ENCODE data around the gene ANGPTL8. TPM values are rescaled to one million over a fixed set of nuclear protein-coding genes. Genes with fewer than 3 reads are reported as not detected.

ANGPTL8 gene, protein sequence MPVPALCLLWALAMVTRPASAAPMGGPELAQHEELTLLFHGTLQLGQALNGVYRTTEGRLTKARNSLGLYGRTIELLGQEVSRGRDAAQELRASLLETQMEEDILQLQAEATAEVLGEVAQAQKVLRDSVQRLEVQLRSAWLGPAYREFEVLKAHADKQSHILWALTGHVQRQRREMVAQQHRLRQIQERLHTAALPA
- not detected in 2 replicates for total RNA-seq (2014; rRNA removed; shearing (Covaris generic))
- not detected in 2 replicates for polyA plus RNA-seq (2015; cell fraction: cytosol; rRNA removed)
- polyA plus RNA-seq (2015; cell fraction: nucleus; rRNA removed): not detected in 2 replicates

DNA sequence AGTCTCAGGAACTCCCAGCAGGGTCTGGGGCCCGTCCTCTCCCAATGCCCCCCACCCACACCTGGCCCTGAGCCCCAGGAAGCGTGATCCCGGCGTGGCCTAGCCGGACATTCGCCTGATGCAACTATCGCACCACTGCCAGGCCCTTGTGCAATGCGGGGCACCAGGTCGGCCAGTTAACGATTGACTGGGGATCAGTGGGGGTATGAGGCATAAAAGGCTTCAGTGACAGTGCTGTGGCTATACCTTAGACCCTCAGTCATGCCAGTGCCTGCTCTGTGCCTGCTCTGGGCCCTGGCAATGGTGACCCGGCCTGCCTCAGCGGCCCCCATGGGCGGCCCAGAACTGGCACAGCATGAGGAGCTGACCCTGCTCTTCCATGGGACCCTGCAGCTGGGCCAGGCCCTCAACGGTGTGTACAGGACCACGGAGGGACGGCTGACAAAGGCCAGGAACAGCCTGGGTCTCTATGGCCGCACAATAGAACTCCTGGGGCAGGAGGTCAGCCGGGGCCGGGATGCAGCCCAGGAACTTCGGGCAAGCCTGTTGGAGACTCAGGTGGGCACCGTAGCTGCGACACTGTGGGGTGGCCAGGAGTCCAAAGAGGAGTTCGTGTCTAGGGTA lies at the start of gene ANGPTL8:
Gene ANGPTL8 (plus strand): TSS at position 243 of the 624 bp plus-strand sequence. CDS start 19 bp downstream, at position 262.
- in situ Hi-C loops (cut with HindIII; ENCODE audit: low pct_unique_long_range_greater_than_20kb, low sequenced_read_pairs): no loop called here
- no peak for DNase-seq (ENCODE audit: low read depth, low spot score)

DNA sequence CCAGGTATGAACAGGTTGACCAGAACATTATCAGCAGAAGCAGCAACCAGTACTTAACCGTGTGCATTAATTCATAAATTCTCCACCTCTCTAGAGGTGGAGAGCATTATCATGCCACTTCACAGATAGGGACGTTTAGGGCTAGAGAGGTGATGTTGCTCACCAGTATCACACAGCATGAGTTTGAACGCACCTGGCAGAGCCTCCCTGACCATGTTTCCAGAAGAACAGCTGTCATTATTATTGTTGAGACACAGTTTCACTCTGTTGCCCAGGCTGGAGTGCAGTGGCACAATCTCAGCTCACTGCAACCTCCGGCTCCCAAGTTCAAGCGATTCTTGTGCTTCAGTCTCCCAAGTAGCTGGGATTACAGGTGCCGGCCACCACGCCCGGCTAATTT lies 48.9 kb upstream of the ANGPTL8 start:
- in situ Hi-C loops (cut with HindIII; ENCODE audit: low pct_unique_long_range_greater_than_20kb, low sequenced_read_pairs): no loop called here
- DNase-seq (ENCODE audit: low read depth, low spot score): no peak

DNA sequence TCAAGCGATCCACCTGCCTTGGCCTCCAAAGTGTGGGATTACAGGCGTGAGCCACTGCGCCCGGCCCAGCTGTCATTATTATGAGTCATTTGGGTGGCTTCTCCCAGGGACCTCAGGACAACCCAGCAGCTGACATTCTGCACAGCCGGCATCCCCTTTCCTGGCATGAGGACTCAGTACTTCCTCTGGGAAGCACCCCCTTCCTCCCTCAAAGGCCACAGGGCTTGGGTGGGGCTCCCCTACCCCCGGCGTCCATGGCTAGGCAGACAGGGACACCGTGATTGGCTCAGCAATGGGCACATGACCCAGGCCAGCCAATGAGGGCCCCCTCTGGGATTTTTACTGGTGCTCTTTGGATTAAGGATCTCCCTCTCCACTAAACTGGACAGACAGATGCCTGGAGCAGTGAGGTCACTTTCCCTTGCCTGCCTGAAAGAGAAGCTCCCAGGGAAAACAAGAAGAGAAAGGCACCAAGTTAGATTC lies 48.1 kb upstream of the ANGPTL8 start:
- peak; percentile 29 for DNase-seq (ENCODE audit: low read depth, low spot score)
- in situ Hi-C loops (cut with HindIII; ENCODE audit: low pct_unique_long_range_greater_than_20kb, low sequenced_read_pairs): no loop called here

DNA sequence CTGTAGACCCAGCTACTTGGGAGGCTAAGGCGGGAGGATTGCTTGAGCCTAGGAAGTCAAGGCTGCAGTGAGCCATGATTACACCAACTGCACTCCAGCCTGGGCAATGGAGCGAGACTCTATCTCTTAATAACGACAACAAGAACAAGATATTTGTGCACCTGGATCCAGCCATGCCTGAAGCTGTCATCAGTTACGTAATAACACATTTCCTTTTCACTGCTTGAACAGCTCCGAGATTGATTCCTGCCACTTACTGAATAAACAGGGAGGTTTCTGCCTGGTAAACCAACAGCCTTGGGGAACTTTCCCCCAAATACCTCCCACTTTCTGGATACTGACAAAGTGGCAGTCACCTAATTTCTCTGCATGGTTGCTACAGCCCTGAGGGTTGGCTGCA lies 47.5 kb upstream of the ANGPTL8 start:
- in situ Hi-C loops (cut with HindIII; ENCODE audit: low pct_unique_long_range_greater_than_20kb, low sequenced_read_pairs): no loop called here
- no peak for DNase-seq (ENCODE audit: low read depth, low spot score)

DNA sequence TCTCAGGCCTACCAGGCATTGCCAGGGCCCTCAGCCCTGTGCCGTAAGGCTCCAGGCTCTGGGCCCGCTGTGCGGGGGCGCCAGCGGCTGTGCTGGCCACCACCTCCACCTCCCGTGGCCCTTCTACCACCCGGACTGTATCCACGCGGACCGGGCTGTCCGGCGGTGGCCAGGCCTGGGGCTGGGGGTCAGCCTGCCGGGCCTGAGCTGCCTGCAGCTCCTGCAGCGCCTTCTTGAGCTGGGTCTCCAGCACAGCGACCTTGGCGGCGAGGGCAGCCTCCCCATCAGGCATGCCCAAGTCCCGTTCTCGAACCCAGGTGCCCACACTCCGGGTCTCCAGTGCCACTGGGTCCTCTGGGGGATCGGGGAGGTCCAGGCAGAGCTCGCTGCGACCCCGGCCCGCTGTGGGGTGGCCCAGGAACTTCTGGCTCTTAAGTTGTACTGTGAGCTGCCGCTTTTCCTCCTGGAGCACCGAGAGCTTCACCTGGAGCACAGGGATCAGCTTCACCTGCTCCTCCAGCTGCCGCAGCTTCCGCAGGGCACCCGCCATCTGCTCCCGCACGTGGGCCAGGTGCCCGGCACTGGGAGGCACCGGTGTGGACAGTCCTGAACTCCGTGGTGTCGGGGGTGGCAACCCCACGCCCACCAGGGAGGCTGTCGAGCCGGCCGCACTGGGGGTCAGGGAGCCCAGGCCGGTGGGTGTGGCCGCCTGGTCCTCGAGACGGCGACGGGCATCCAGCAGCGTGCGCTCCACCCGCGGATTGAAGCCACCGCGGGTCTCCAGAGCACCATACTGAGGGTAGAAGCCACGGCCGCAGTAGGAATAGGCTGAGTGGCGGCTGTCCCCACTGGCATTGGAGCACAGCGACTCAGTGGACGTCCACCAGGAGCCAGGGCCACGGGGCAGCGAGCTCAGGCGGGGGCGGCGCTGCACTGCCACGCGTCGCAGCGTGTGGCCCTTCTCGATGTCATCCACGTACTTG lies 46.2 kb upstream of the ANGPTL8 start:
- DNase-seq (ENCODE audit: low read depth, low spot score): no peak
- in situ Hi-C loops (cut with HindIII; ENCODE audit: low pct_unique_long_range_greater_than_20kb, low sequenced_read_pairs): no loop called here

DNA sequence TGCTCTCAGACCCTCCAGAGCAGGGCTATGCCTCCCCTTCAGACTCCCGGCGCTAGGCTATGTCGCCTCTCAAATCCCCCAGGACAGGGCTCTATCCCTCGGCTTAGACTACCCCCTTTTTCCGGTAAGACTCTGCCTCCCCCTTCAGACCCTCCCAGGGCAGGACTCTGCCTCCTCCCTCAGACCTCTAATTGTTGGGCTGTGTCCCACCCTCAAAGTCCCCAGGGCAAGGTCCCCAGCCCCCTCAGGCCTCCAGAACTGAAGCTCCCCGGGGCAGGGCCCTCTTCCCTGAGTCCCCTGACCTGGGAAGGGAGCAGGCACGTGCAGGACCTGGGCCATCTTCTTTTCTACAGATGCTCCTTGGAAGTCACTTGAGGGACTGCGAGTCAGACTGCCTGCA lies 45.2 kb upstream of the ANGPTL8 start:
- DNase-seq (ENCODE audit: low read depth, low spot score): no peak
- in situ Hi-C loops (cut with HindIII; ENCODE audit: low pct_unique_long_range_greater_than_20kb, low sequenced_read_pairs): no loop called here

DNA sequence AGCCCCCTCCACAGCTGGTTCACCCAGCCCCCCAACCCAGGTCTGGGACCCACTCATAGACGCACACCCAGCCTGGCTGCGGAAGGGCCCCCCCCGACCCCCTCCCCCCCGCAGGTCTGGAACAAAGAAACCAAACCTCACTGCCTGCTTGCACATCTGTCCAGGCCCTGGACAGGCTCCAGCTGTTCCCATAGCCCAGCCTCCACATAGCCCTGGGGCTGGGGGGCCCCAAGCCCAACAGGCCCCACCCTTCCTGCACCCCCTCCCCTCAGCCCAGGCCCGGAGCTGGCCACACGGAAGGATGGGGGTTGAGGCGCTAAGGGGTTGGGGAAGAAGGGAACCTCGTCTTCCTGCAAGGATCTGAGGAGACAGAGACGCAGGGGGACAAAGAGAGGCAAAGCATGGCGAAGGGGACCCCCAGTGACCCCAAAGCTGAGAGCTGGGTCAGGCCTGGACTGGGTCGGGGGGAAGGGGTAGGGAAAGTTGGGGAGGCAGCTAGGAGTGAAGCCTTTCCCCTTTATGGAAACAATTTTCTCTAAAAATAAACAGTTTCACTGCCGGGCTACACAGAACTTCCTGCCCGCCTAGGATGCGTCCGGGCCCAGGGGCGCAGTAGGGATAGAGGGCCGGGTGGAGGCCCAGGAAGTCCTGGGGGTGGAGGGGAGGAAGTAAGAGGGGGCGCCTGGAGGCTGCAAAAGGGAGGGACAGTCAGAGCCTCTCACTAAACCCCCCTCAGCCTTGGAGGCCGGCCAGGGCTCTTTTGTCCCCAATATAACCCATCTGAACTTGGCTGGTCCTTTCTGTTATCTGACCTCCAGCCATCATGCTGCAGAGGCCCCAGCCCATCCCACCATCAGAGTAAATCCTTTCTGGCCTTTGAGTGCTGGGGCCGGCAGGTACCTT lies 44.5 kb upstream of the ANGPTL8 start:
- DNase-seq (ENCODE audit: low read depth, low spot score): no peak
- in situ Hi-C loops (cut with HindIII; ENCODE audit: low pct_unique_long_range_greater_than_20kb, low sequenced_read_pairs): no loop called here

DNA sequence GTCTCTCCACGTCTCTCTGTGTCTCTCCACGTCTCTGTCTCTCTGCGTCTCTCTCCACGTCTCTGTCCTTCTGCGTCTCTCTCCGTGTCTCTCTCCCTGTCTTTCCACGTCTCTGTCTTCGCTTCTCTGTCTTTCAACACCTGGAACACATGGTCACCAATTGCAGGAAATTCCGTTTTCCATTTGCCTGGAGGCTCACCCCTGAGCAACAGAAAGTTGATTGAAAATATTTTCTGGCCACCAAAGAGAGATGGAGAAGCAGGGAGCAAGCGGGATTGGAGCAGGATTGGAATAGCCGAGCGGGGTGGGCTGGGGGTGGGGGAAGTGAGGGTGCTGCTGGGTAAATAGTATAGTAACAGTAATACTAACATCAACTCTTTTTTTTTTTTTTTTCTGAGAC lies 43.7 kb upstream of the ANGPTL8 start:
- DNase-seq (ENCODE audit: low read depth, low spot score): no peak
- in situ Hi-C loops (cut with HindIII; ENCODE audit: low pct_unique_long_range_greater_than_20kb, low sequenced_read_pairs): no loop called here

DNA sequence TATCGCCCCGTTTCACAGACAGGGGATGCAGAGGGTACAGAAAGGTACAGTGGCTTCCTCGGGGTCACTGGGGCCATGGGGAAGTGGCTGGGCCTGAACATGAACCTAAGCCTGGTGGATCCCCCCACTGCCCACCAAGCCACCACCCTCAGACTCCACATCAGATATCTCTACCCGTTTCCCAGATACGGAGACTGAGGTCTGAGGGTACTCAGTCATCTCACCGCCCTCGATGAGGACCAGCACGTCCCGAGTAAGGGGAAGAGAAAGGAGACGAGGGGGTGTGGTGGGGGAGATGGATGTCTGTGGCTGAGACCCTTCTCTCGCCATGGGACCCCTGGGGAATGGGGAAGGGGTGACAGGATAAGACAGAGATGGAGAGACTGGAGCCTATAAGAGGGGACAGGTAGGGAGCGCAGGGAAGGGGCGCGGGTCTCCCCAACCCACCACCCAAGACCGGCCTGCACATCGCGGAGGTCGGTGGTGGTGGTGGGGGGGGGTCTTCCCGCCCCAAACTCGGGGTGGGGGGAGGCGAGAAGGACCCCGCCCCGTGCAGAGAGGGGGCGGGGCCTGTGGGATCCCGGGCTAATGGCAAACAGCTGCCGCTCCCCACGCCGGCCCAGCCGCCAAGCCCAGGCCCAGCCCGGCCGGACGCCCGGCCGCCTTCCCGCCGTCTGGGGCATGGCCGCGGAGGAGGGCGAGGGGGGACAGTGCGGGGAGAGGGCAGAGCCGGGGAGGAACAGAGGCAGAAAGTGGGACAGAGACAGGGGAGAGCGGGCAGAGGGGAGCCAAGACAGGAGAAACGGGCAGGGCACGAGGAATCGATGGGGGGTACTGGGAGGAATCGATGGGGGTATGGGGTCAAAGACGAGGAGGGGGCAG lies 42.8 kb upstream of the ANGPTL8 start:
- in situ Hi-C loops (cut with HindIII; ENCODE audit: low pct_unique_long_range_greater_than_20kb, low sequenced_read_pairs): no loop called here
- no peak for DNase-seq (ENCODE audit: low read depth, low spot score)

DNA sequence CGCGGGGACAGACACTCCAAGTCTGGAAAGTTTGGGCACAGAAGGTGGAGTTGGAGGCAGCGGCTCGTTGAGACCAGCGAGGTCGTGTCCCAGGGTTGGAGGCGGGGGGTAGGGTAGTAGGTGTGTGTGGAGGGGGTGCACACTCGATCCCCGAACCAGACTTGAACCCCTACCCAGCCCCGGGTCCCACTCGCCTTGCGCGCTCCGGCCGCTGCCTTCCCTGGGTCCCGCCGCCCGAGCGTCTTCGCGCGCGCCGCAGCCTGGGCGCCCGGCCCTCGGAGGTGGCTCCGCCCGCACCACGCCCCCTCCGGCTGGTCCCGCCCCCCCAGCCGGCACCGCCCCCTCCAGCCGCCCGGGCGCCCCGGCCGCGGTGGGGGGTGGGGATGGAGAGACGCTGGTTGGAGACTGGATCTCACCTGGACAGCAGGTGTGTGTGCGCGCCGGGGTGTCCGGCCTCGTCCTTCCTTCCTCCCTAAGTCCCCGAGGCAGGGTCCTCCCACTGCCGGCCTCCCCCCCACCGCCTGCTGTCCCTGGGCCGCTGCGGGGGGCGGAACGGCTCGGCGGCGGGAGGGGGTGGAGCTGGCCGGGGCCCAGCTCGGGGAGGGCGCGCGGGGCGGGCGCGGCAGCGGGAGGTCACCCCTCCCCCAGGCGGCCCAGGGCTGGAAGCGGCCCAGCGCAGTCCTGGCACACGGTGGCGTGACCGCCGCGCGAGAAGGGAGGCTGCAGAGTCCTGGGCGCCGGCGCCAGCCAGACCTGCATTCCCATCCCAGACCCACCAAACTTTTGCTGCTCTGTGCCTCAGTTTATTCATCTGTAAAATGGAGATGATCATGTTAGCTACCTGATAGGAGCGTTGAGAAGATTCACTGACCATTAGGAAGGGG lies 41.9 kb upstream of the ANGPTL8 start, which contains the start of gene KANK2:
Gene KANK2 (minus strand): TSS at position 255 of the 884 bp plus-strand sequence. CDS start 3,034 bp downstream, outside the sequence.
- peak; percentile 69 for DNase-seq (ENCODE audit: low read depth, low spot score)
- in situ Hi-C loops (cut with HindIII; ENCODE audit: low pct_unique_long_range_greater_than_20kb, low sequenced_read_pairs): no loop called here

DNA sequence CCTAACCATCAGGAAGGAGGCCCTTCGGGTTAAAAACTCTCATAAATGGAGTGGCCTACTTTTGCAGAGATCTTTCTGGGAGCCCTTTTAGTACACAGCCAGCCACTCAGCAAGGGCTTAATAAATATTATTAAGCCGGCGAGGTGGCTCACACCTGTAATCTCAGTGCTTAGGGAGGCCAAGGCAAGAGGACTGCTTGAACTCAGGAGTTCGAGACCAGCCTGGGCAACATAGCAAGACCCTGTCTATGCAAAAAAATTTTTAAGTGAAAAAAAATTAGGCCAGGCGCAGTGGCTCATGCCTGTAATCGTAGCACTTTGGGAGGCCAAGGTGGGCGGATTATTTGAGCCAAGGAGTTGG lies 41.3 kb upstream of the ANGPTL8 start:
- in situ Hi-C loops (cut with HindIII; ENCODE audit: low pct_unique_long_range_greater_than_20kb, low sequenced_read_pairs): no loop called here
- no peak for DNase-seq (ENCODE audit: low read depth, low spot score)

DNA sequence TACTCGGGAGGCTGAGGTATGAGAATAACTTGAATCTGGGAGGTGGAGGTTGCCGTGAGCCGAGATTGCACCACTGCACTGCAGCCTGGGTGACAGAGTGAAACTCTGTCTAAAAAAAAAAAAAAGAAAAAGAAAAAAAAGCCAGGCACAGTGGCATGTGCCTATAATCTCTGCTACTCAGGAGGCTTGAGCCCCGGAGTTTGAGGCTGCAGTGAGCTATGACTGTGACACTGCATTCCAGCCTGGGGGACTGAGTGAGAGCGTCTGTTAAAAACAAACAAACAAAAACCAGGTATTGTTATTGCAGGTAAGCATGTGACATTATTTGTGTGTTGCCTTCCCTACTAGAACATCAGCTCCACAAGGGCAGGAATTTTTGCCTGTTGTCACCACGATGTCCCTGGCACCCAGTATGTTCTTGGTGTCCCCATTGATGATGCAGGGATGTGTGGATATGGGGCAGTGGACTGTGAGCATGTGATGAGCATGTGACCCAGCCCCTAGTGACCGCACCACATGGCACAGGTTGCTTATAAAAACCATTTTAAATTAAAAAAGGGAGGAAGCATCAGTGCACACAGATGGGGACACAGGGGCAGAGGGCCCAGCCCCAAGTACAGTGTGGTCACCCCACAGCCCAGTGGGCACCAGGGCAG lies 40.5 kb upstream of the ANGPTL8 start:
- in situ Hi-C loops (cut with HindIII; ENCODE audit: low pct_unique_long_range_greater_than_20kb, low sequenced_read_pairs): no loop called here
- DNase-seq (ENCODE audit: low read depth, low spot score): no peak

DNA sequence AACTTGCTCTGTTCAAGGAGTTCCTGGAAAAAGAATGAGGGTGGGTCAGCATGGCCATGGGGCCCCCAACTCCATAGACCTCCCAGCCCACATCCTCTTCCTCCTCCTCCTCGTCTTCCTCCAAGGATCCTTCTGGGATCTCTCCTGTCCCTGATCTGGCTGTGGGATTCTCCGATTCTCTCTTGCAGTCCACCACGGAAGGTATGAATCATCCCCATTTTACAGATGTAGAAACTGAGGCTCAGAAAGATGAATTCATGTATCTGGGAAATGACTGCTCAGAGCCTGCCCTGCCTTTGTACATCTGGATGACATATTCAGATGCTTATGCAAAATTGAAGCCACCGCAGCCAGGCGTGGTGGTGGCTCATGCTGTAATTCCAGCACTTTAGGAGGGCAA lies 39.9 kb upstream of the ANGPTL8 start:
- in situ Hi-C loops (cut with HindIII; ENCODE audit: low pct_unique_long_range_greater_than_20kb, low sequenced_read_pairs): no loop called here
- DNase-seq (ENCODE audit: low read depth, low spot score): no peak

DNA sequence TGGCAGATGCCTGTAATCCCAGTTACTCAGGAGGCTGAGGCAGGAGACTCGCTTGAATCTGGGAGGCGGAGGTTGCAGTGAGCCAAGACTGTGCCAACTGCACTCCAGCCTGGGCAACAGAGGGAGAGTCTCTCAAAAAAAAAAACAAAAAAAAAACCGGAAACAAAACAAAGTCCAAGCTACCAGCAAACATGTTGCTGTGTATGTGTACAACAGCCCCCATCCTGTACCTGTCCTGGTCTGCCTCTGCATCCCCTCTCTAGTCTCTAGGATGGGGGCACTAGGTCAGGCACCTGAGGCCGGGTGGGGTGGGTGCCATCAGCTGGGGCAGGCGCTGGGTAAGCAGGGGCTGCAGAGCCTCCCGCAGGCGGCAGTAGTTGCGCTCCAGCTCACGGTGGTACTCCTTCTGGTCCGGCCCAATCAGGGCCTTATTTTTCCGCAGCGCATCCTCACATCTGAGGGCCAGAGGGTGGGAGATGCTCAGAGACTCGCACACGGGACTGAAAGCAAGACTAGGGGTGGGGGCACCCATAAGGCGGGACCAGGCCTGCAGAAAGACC lies 39.3 kb upstream of the ANGPTL8 start:
- DNase-seq (ENCODE audit: low read depth, low spot score): no peak
- in situ Hi-C loops (cut with HindIII; ENCODE audit: low pct_unique_long_range_greater_than_20kb, low sequenced_read_pairs): no loop called here

DNA sequence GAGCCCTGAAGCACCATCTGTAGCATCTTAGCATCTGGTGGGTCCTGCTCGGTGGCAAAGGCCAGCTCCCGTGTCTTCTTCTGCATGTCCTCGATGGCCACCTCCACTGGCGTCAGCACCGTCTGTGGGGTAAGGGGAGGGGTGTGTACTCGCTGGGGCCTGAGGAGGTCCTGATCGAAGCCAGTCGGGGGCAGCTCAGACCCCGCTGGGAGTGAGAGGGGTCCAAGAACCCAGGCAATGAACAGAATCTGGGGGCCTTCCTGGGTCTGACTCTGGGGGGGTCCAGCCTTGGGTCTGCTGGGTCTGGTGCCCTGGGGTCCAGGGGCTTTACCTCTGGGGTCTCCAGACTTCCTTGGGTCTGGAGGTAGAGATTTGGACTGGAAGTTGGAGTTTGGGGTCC lies 38.5 kb upstream of the ANGPTL8 start:
- no peak for DNase-seq (ENCODE audit: low read depth, low spot score)
- in situ Hi-C loops (cut with HindIII; ENCODE audit: low pct_unique_long_range_greater_than_20kb, low sequenced_read_pairs): no loop called here

Data from SK-MEL-5 (cell line).